ENCODE data around the gene LDLRAD1. TPM values are rescaled to one million over a fixed set of nuclear protein-coding genes. Genes with fewer than 3 reads are reported as not detected.
"Not testable (repeated sequence)": the region's sequence is repeated elsewhere in the genome, so short reads cannot be mapped to it uniquely, and the experiment has no call there.

The LDLRAD1 gene
- total RNA-seq, 2 donors from 2014 or later: not detected

DNA sequence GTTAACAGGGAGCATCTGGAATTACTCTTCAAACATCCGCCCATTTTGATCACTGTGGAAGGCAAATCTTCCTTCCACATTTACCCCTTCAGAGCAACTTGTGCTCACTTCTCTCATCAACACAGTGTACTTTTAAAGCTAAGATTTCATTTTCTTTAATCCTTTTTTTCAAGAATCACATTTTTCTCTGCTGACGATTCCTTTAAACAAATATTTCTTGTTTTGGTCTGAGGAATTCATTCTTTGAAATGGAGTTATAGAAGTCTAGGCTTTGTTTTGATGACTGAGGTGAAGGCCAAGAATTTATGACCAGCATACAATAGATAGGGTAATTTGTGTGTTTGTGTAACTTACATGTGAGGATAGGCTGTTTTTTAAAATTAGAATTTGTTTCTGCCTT lies 46.3 kb downstream of the LDLRAD1 start:
- Mint-ChIP-seq H3K4me1 (peaks cover 17% of the 10 kb centered on the region), H3K27me3 (ENCODE audit: insufficient read depth) (no peaks in the 10 kb centered on the region), H3K4me3 (no peak overlapping the region), H3K9me3 (no peaks in the 10 kb centered on the region), H3K36me3 (ENCODE audit: low read depth) (peaks cover 37% of the 10 kb centered on the region), H3K27ac (no peak overlapping the region)
- Histone ChIP-seq H3K9ac (ENCODE audit: extremely low read depth, low read length, poor library complexity, severe bottlenecking) (no peak overlapping the region), H3K27ac (ENCODE audit: low read depth, low read length) (no peak overlapping the region), H3K27me3 (ENCODE audit: control insufficient read depth, insufficient read depth, low read length, poor library complexity, severe bottlenecking) (no peaks in the 10 kb centered on the region), H3K4me3 (ENCODE audit: low read length) (no peak overlapping the region), H3K4me1 (ENCODE audit: control insufficient read depth, insufficient read depth, low read length) (peaks cover 6% of the 10 kb centered on the region), H3K9me3 (ENCODE audit: control insufficient read depth, low read length) (no peaks in the 10 kb centered on the region), H3K36me3 (ENCODE audit: control insufficient read depth, insufficient read depth, low read length) (peaks cover 44% of the 10 kb centered on the region)
- no peak for DNase-seq
- TF ChIP-seq CTCF (conservative IDR thresholded peaks at IDR 0.05): no peak
- WGBS, 2 experiments (ENCODE audit: insufficient coverage in 1 of 2, insufficient read length in 1 of 2): 91 to 100% methylated on average over 1 to 2 of the region's 2 CpGs

GRCh38 chr1:53969323-53969722 lies 48.7 kb downstream of the LDLRAD1 start:
- H3K27me3 ChIP-seq (ENCODE audit: control insufficient read depth, insufficient read depth, low read length, poor library complexity, severe bottlenecking); DNase-seq; H3K27ac ChIP-seq (ENCODE audit: low read depth, low read length); H3K9me3 Mint-ChIP-seq; H3K27ac Mint-ChIP-seq; H3K4me3 ChIP-seq (ENCODE audit: low read length); H3K4me1 ChIP-seq (ENCODE audit: control insufficient read depth, insufficient read depth, low read length); H3K9ac ChIP-seq (ENCODE audit: extremely low read depth, low read length, poor library complexity, severe bottlenecking); H3K4me3 Mint-ChIP-seq; H3K27me3 Mint-ChIP-seq (ENCODE audit: insufficient read depth); H3K9me3 ChIP-seq (ENCODE audit: control insufficient read depth, low read length): not testable (repeated sequence)
- peaks cover 62% of the 10 kb centered on the region for H3K36me3 ChIP-seq (ENCODE audit: control insufficient read depth, insufficient read depth, low read length)
- Mint-ChIP-seq H3K4me1 (peaks cover 20% of the 10 kb centered on the region), H3K36me3 (ENCODE audit: low read depth) (peaks cover 48% of the 10 kb centered on the region)
- WGBS, 2 experiments (ENCODE audit: insufficient coverage in 1 of 2, insufficient read length in 1 of 2): 92 to 95% methylated on average over 2 of the region's 2 CpGs

GRCh38 chr1:53968125-53968513 lies 49.9 kb downstream of the LDLRAD1 start:
- peaks cover 63% of the 10 kb centered on the region for H3K36me3 ChIP-seq (ENCODE audit: control insufficient read depth, insufficient read depth, low read length)
- H3K4me1 ChIP-seq (ENCODE audit: control insufficient read depth, insufficient read depth, low read length): peaks cover 6% of the 10 kb centered on the region
- H3K27ac ChIP-seq (ENCODE audit: low read depth, low read length): no peak overlapping the region
- Mint-ChIP-seq H3K9me3 (no peaks in the 10 kb centered on the region), H3K27ac (no peak overlapping the region), H3K4me3 (no peak overlapping the region), H3K4me1 (peaks cover 28% of the 10 kb centered on the region), H3K36me3 (ENCODE audit: low read depth) (peaks cover 55% of the 10 kb centered on the region), H3K27me3 (ENCODE audit: insufficient read depth) (no peaks in the 10 kb centered on the region)
- no peak overlapping the region for H3K9ac ChIP-seq (ENCODE audit: extremely low read depth, low read length, poor library complexity, severe bottlenecking)
- H3K4me3 ChIP-seq (ENCODE audit: low read length): no peak overlapping the region
- TF ChIP-seq CTCF (conservative IDR thresholded peaks at IDR 0.05): no peak
- H3K9me3 ChIP-seq (ENCODE audit: control insufficient read depth, low read length): no peaks in the 10 kb centered on the region
- DNase-seq: no peak
- H3K27me3 ChIP-seq (ENCODE audit: control insufficient read depth, insufficient read depth, low read length, poor library complexity, severe bottlenecking): no peaks in the 10 kb centered on the region
- WGBS, 2 experiments (ENCODE audit: insufficient coverage in 1 of 2, insufficient read length in 1 of 2): 87 to 89% methylated on average over 1 to 2 of the region's 2 CpGs
